Measurements from ENCODE around the gene BID.

The BID gene

GRCh38 chr22:17732251-17732854 lies 41.9 kb downstream of the BID start:
- no peak for DNase-seq

DNA sequence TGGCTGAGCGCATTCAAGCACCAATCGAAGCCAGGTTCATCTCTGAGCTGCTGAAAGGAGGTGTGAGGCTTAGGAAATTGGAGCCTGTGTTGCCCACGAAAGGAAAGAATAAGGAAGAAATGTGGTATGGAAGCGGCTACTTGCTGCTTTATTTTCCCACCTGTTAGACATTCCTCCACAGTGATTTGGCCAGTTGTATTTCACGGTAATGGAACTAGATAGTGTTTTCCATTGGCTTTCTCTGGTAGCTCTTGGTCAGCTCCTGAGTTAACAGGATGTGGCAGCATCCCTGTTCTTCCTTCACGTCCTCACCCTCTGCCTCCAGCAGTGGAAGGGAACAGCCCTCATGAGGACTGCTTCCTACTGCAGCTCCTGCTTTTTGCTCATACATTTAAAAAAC lies 44.7 kb downstream of the BID start:
- no peak for DNase-seq

GRCh38 chr22:17728786-17729185 lies 45.5 kb downstream of the BID start:
- DNase-seq, result no peak

DNA sequence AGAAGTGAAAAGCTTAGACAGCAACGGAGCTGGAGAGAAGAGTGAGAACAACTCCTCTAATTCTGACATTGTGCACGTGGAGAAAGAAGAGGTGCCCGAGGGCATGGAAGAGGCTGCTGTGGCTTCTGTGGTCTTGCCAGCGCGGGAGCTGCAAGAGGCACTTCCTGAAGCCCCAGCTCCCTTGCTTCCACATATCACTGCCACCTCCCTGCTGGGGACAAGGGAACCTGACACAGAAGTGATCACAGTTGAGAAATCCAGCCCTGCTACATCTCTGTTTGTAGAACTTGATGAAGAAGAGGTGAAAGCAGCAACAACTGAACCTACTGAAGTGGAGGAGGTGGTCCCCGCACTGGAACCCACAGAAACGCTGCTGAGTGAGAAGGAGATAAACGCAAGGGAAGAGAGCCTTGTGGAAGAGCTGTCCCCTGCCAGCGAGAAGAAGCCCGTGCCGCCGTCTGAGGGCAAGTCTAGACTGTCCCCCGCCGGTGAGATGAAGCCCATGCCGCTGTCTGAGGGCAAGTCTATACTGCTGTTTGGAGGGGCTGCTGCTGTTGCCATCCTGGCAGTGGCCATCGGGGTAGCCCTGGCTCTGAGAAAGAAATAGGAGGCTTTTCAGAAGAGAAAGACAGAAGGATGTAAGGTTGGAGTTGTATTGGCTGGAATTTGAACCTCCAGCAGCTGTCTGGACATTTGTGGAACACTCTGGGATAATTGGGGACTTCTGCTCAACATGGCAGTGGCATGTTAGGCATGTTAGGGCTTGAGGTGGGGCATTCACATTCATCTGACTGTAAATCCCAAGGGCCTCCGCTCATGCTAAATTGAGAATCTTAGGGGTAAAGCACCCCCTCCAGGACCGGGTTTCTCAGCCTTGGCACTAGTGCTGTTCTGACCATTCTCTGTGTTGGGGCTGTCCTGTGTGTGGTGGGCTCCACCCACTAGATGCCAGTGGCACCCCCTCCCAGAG lies 47.1 kb downstream of the BID start:
- no peak for DNase-seq

DNA sequence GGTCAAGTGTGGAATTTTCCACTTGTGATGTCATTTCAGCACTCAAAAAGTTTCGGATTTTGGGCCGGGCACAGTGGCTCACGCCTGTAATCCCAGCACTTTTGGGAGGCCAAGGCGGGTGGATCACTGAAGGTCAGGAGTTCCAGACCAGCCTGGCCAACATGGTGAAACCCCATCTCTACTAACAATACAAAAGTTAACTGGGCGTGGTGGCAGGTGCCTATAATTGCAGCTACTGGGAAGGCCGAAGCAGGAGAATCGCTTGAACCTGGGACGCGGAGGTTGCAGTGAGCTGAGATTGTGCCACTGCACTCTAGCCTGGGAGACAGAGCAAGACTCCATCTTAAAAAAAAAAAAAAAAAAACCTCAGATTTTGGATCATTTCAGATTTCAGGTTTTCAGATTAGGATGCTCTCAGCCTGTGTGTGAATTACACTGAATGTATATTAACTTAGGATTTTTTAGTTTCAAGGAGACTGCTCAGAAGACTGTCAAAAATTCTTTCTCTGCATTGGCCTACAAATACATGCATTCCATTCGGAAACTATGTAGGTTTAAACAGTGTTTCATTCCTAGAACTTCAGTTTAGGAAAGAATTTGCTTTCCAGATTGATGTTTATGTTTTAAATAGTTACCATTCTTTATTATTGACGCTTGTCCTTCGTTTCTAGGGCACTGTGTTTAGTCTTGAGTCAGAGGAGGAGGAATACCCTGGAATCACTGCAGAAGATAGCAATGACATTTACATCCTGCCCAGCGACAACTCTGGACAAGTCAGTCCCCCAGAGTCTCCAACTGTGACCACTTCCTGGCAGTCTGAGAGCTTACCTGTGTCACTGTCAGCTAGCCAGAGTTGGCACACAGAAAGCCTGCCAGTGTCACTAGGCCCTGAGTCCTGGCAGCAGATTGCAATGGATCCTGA lies 48.0 kb downstream of the BID start:
- DNase-seq, result no peak

DNA sequence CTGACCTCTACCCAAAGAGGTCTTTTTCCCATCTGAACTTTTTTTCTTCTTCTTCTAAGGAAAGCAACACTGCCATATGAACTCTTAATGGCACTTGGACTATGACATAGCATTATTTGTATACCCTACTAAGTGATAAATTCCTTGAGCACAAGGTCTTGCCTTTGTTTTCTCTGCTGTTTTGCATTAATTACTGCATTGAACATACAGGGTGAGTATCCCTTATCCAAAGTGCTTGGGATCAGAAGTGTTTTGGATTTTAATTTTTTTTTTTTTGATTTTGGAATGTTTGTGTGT lies 48.8 kb downstream of the BID start:
- no peak for DNase-seq

GRCh38 chr22:17724678-17725499 lies 49.4 kb downstream of the BID start:
- DNase-seq, result no peak

DNA sequence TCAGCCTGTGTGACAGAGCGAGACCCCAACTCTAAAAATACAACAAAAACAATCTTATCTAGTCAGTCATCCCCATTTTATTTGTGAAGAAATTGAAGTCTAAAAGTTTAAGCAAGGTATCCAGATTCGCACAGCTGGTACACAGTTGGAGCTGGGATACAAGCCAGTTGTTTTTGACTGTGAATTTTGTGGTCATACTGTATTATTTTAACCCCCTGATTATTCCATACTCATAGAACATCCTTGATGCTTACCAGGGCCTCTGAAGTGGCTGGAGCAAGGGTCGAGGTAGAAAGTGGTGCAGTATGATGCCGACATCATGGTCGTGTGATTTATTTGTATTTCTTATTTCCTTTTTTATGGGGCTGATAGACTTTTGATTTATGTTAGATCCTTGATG lies 50.0 kb downstream of the BID start:
- DNase-seq, result no peak

- no peak for DNase-seq
These were observed 54.4 kb downstream of the BID start for GRCh38 chr22:17719911-17720310.

DNA sequence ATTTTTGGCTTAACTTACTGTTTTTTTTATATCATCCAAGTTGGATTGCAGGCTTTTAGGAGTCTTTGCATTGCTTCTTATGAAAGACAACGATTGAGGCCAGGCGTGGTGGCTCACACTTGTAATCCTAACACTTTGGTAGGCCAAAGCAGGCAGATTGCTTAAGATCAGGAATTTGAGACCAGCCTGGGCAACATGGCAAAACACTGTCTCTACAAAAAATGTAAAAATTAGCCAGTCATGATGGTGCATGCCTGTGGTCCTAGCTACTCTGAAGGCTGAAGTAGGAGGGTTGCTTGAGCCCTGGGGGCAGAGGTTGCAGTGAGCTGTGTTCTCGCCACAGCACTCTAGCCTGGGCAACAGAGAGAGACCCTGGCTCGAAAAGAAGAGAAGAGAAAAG lies 56.6 kb downstream of the BID start:
- no peak for DNase-seq

GRCh38 chr22:17716529-17716928 lies 57.7 kb downstream of the BID start:
- no peak for DNase-seq

DNA sequence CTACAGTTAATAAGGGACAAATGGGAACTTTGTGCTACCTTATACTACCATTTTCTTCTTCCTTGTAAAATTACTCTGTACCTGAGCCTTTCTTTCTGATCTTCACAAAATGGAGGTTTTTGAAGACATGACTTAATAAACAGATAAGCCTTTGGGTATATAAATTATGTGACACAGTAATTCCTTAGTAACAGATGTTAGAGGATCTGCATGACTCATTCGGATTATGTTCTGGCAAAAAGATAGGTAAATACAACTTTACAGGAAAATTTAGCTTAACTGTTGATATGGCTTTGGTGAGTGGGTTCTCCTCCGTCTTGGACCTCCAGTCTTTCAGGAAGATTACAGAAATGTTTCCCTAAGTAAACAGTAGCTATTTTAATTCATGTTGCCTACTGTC lies 61.8 kb downstream of the BID start:
- no peak for DNase-seq

GRCh38 chr22:17710023-17710422 lies 64.2 kb downstream of the BID start:
- no peak for DNase-seq

DNA sequence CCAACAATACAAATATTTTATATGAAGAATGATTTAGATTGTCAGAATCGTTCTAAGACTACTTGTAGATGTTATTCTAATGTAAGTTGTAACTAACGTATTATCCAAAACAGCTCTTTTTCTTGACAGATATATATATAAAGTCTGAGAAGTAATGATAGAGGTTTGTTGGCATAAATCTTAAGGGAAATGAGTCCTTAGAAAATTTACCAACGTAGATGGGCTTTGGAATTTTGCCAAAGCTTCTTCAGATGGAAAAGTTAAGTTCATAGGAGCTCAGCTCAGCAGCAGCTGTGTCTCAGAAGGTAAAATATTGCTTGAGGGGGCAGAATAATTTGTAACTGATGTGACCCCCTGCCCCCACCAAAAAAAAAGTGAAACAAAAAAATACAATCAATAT lies 66.7 kb downstream of the BID start:
- DNase-seq, result no peak

- DNase-seq, result no peak
These were observed 67.3 kb downstream of the BID start for GRCh38 chr22:17706947-17707346.

DNA sequence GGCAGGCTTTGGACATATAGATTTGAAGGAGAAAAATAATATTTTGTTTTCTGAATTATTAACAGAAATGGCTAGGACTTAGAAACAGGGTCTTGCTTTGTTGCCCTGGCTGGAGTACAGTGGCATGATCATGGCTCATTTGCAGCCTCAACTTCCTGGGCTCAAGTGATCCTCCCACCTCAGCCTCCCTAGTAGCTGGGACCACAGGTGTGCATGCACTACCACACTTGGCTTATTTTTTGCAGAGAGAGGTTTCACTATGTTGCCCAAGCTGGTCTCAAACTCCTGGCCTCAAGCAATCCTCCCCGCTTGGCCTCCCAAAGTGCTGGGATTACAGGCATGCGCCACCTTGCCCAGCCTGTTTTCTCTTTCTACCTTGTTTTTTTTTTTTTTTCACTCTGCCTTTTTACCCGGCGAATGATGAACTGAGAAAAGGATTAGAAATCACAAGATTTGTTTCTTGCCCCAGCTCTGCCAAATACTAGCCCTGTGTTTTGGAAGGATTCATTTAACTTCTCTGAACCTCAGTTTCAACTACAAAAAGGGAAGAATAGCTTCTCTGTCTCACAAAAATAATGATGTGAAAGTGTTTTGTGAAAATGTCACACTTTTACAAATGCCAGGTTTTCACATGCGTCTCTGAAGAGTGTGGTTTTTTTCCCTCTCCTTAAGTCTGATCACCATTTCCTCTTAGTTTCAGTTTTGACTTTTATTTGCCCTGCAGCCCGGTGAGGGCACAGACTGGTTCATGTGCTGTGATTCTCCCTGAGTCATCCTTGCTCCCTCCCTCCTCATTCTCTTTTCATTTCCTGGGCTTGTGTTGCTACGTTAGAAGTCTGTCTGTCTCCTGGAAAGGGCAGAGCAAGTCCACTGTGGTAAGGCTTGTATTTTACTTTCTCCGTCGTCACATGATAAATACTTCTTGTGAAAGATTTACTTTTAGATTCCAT lies 68.0 kb downstream of the BID start:
- DNase-seq, result no peak

GRCh38 chr22:17705546-17705945 lies 68.7 kb downstream of the BID start:
- DNase-seq, result no peak

DNA sequence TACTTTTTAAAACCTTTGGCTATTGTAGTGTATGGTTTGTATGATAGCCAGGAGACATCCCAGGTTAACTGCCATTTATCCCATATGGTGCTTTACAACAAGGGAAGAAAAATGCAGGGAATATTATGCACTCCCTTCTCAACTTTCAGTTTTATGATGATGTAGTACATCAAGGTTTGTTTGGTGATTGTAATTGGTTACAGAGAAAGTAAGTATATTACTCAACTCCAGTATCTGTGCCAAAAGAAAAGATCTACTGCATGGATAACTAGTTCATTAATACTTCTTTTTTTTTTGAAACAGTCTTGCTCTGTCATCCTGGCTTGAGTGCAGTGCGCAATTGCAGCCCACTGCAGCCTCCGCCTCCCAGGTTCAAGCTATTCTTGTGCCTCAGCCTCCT lies 70.5 kb downstream of the BID start:
- no peak for DNase-seq

- no peak for DNase-seq
These were observed 73.5 kb downstream of the BID start for GRCh38 chr22:17700778-17701177.

- DNase-seq, result no peak
These were observed 74.5 kb downstream of the BID start for GRCh38 chr22:17699696-17700340.

DNA sequence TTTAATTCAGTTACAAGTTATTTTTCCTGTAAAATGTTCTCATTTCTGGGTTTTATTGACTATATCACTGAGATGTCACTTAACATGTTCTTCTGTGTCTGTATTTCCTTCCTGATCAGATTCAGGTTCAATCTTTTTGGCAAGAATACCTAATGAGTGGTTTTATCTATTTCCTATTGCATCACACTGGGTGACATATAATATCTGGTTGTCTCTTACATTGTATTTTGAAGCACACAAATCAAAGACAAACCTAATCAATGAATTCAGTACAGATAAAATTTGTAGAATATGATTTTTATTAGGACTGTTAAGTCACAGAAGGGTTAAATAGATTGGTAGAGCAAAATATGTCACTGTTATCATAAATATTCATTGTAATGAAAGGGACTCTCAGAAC lies 75.3 kb downstream of the BID start:
- DNase-seq, result no peak

Measured in activated CD4-positive, CD25-positive, alpha-beta regulatory T cell treated with anti-CD3 and anti-CD28 coated beads, Interleukin-2, amount 50 U/mL, for 72 hours (primary cell).